ENCODE data around the gene LMNA.

- TF ChIP-seq CTCF (IDR thresholded peaks at IDR 0.05) = no peak
- no peak for TF ChIP-seq POLR2AphosphoS5 (IDR thresholded peaks at IDR 0.05)
- TF ChIP-seq POLR2A (IDR thresholded peaks at IDR 0.05) = no peak
- no peak for TF ChIP-seq EP300 (IDR thresholded peaks at IDR 0.05)
These were observed 42.3 kb upstream of the LMNA start for GRCh38 chr1:156072251-156072650.

Measured in stomach (tissue), 4 donors.